GM20000 (cell line): Measurements from ENCODE around the gene INTS13.
"Not testable (repeated sequence)": the region's sequence is repeated elsewhere in the genome, so short reads cannot be mapped to it uniquely, and the experiment has no call there.

Experiments used
- DNase-seq: peaks from one replicate; pipeline ENCODE4 v3.0.0; 2012; ENCODE audit warnings: low spot score
- TF ChIP-seq, protein P1 (sequence below): IDR thresholded peaks from 2 replicates; pipeline ENCODE4 v1.5.1; 2012; ENCODE audit warnings: mild to moderate bottlenecking, control low read depth; ENCODE audit errors: extremely low read depth, missing control alignments

INTS13 gene

DNA sequence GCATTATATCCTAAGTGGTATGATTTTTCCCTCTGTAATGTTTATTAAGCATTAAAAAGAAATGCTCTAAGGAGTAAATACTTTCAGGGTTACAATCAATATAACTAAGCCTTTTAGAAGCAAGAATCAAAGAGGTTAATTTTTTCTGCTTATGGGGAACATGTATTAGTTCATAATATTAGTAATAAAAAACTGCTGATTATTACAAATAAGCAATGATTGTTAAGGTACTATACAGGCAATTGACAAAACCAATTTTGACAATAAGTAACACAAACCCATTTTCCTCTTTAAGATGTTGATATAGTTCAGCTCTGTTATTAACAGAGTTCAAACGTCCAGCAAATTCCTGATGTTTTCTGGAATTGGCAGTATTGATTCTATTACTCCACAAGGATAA, 31.8 kb downstream of the INTS13 start:
- DNase-seq = no peak
- TF ChIP-seq, protein P1, sequence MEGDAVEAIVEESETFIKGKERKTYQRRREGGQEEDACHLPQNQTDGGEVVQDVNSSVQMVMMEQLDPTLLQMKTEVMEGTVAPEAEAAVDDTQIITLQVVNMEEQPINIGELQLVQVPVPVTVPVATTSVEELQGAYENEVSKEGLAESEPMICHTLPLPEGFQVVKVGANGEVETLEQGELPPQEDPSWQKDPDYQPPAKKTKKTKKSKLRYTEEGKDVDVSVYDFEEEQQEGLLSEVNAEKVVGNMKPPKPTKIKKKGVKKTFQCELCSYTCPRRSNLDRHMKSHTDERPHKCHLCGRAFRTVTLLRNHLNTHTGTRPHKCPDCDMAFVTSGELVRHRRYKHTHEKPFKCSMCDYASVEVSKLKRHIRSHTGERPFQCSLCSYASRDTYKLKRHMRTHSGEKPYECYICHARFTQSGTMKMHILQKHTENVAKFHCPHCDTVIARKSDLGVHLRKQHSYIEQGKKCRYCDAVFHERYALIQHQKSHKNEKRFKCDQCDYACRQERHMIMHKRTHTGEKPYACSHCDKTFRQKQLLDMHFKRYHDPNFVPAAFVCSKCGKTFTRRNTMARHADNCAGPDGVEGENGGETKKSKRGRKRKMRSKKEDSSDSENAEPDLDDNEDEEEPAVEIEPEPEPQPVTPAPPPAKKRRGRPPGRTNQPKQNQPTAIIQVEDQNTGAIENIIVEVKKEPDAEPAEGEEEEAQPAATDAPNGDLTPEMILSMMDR = no peak

DNA sequence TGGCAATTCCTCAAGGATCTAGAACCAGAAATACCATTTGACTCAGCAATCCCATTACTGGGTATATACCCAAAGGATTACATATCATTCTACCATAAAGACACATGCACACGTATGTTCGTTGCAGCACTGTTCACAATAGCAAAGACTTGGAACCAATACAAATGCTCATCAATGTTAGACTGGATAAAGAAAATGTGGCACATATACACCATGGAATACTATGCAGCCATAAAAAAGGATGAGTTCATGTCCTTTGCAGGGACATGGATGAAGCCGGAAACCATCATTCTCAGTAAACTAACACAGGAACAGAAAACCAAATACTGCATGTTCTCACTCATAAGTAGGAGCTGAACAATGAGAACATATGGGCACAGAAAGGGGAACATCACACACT, 34.4 kb downstream of the INTS13 start:
- DNase-seq = not testable (repeated sequence)

DNA sequence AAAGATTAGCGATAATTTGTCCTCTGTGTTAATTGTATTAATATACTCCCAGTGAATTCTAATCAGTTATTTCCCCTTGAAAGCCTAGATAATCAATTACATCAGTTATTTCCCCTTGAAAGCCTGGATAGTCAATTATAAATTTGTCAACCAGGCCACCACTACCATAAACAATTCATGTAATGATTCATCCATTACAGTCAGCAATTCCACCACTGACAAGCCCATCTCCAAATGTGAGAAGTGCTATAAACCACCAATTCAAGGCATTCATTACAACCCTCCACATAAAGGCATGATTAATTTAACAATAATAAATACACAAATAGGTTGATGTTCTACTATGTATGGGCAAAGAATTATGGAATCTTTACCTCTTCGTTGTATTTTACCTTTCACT, 40.9 kb downstream of the INTS13 start:
- TF ChIP-seq, protein P1 = no peak
- no peak for DNase-seq

DNA sequence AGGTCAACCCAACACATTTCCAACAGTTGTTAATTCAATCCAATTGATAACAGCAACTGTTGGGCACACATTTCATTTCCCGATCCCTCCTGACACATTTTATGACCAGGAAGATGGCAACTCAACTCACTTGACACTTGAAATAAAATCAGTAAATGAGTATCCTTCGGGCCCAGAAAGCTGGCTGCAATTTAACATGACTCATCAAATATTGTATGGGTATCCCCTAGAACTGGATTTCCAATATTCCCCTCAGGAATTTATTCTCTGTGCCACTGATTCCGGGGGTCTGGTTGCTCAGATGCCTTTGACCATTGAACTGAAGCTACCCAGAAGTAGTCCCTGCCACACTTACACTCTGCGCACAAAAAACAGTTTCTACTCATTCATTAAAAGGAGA, 42.1 kb downstream of the INTS13 start:
- DNase-seq = no peak
- TF ChIP-seq, protein P1 = no peak

DNA sequence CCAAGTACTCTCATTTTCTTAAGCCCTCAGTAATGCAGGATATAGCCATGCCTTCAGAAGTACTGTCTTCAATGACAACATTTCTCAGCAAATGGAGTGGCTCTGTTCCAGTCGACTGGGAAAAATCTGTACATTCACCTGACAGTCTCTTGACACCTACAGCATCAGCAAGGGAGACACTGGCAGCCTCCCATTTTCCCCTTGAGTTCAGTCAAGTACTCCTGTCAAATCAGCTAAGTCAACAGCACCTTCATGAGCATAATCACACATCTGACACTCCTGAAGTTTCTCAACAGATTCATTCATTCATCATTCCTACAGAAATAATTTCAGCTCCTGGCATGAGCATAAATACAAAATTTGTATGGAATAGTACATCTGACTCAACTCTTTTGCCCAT, 46.1 kb downstream of the INTS13 start:
- TF ChIP-seq, protein P1 = no peak
- DNase-seq = no peak

DNA sequence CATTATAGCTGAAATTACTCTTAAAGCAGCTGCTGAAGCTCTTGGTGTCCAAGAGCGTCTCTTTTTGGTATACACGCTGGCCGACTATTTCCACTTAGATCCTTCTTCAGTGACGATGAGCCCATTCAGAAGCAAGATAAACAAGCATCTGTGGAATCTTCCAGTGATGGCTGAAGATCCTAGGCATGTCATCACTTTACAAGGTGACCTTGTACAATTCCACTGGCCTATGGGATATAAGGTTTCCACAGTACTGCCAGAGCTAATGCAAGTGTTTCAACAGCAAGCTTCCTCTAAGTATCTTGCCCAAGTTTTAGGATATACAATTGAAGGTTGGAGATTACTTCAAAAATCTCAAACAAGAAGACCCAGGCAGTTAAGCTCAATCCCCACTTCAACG, 47.0 kb downstream of the INTS13 start:
- TF ChIP-seq, protein P1 = no peak
- no peak for DNase-seq

DNA sequence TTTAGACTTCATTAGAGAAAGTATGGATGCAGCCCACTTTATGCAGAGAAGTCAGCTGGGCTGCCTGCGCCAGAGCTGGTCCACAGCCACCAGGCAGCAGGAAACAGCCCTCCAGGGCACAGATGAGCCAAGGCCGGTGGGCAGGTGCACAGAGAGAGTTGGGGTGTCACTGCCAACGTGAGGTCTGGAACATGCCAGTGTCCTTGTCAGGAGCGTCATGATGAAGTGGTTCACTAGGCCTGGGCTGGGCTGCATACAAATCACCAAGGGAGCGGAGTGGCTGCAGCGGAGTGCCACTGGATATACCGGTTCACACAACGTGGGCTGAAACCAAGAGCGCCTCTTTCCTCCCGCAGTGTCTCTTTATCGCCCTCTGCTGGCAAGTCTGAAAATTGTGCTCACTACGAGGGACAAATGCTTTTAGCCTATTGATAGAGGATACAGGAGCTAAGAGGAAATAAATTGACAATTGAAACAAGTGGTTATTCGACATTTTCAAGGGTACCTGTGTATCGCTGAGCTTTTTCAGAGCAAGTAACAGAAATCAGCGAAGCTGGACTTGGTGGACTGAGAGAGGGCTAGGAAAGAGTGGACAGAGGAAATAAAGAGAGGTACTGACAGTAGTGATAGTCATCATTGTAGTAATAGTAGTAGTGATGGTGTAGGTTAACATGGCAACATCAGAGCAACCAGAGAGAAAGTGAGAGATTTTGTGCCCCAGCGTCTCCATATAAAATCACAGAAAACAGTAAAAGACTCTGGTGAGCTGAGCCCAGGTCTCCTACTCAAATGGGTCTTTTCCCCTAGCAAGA, 52.8 kb downstream of the INTS13 start:
- DNase-seq = peak; percentile 70

More for the DNA sequence above, 52.8 kb downstream of the INTS13 start:
- TF ChIP-seq, protein P1 = peak; percentile 74
